ENCODE measurements around the gene SCGB1C1.

GRCh38 chr11:230431-230830 is 37.6 kb downstream of the SCGB1C1 start:
- TF ChIP-seq CTCF (IDR thresholded peaks at IDR 0.05) (no peak), POLR2A (IDR thresholded peaks at IDR 0.05) (no peak)
